Motor neuron (in vitro differentiated cells): Measurements from ENCODE around the gene CDC26. TPM values are rescaled to one million over a fixed set of nuclear protein-coding genes. Genes with fewer than 3 reads are reported as not detected.

Experiments
- ATAC-seq, 8 experiments: fragments of 200-7000 bp; cut with Tn5 transposase; replicated peaks in 6 of 8; 2 replicates each; pipeline ENCODE4 v1.8.0; 2021; ENCODE audit warnings: mild to moderate bottlenecking in 8 of 8, moderate library complexity in 8 of 8
- H3K27ac ChIP-seq, 2 donors: fragments of 250-450 bp; sonication (Bioruptor Pico); 2 replicates each; pipeline ENCODE4 v1.9.0; 2021; ENCODE audit warnings: antibody characterized with exemption in 2 of 2, mild to moderate bottlenecking in 2 of 2, moderate library complexity in 1 of 2
- H3K4me1 ChIP-seq, 2 donors: fragments of 250-450 bp; sonication (Bioruptor Pico); replicated peaks in 1 of 2; 2 replicates each; pipeline ENCODE4 v1.6.1; 2021; ENCODE audit warnings: antibody characterized with exemption in 2 of 2, mild to moderate bottlenecking in 2 of 2, moderate library complexity in 1 of 2
- H3K4me3 ChIP-seq, 5 donors: fragments of 250-450 bp; sonication (Bioruptor Pico); 2 replicates each; pipeline ENCODE4 v1.9.0; 2021; ENCODE audit warnings: antibody characterized with exemption in 5 of 5, mild to moderate bottlenecking in 5 of 5, moderate library complexity in 4 of 5
- WGBS, 10 experiments: fragments of 450-650 bp; shearing (Covaris generic); methylation state at CpG; one replicate each; pipeline ENCODE4 v1.0.0; 2022; 5-methylcytosine and 5-hydroxymethylcytosine counted together
- in situ Hi-C, 9 experiments: fragments of 400-800 bp; cut with MboI; loops; one replicate each; pipeline ENCODE4 v1.15.0; 2021; ENCODE audit warnings: low sequenced_read_pairs in 9 of 9, low pct_unique_long_range_greater_than_20kb in 2 of 9; ENCODE audit not compliant: unreplicated experiment in 9 of 9
- total RNA-seq, 8 experiments: library from RNA; unstranded; fragments of 300-600 nt; gene quantifications; 2 replicates each; pipeline versions ENCODE4 v1.2.3 to v1.2.4, GENCODE V29; 2022

Gene CDC26
- total RNA-seq, 8 experiments from 2014 or later, result 26.9 to 45.5 (median 30.9) TPM

DNA sequence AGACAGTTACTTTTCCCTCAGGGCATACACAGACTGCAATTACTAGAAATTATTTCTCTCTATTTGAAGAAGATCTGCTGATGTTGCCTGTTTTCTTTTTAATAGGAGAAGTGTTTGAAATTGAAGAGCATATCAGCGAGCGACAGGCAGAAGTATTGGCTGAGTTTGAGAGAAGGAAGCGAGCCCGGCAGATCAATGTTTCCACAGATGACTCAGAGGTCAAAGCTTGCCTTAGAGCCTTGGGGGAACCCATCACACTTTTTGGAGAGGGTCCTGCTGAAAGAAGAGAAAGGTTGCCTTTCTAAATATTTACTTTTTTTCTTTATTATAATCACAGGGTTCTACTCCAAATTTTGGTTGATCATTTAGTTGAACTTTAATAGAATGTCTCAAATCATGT is 3.5 kb upstream of the CDC26 start:
- in situ Hi-C loops, result no loop called here
- Histone ChIP-seq H3K4me3 (no peak overlapping the region), H3K27ac (no peak overlapping the region), H3K4me1 (peaks cover 8 to 12% of the 10 kb centered on the region in 2 donors)
- ATAC-seq, result no peak
- 76 to 100% (median 92%) methylated on average over 2 to 4 of the region's 4 CpGs; no CpG with 5 or more reads in 2 of the 10 experiments for WGBS, 10 experiments

DNA sequence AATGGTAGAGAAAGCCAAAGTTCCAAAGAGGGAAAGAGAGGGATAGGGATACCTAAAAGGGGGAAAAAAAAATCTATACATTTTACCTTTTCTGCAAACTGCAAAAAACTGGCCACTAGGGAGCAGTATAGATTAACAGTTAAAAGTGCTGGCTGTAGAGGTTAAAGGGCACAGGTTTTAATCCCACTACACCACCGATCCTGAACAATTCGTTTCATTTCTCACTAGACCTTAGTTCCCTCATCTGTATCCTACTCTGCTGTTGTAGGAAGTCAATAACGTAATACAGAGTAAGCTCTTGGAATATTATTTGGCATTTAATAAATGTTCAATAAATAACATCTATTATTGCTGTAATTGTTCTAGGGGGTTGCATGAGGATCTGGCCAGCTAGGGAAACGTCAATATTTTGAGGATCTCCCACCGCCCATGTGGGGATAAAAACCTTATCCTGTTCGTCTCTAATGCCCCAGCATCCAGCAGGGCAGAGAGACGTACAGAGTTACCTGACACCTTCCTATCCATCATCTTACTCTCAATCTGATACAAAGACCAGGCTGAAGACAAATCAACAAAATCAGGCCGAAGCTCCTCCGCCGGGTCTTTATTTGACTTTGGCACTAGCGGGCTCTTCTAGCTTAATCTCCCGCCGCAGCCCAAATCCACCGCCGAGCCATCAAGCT is 757 bp downstream of the CDC26 start:
- Histone ChIP-seq H3K4me3 (peak overlapping the region; percentile 83 to 99 (median 87)), H3K27ac (peak overlapping the region; percentile 87 to 91), H3K4me1 (peaks cover 8 to 13% of the 10 kb centered on the region in 2 donors)
- ATAC-seq, result peak in 7 of 8 experiments; percentile 0 to 2 (median 1)
- in situ Hi-C loops, result loop anchor here in 1 of 9 experiments (25.0 kb wide), 1 partner anchor 388 kb away; no protein-coding TSS in a partner anchor
- WGBS, 10 experiments, result 0 to 3% (median 0%) methylated on average over 1 to 12 of the region's 15 CpGs

- in situ Hi-C loops, result loop anchor here in 1 of 9 experiments (25.0 kb wide), 1 partner anchor 392 kb away; no protein-coding TSS in a partner anchor
- Histone ChIP-seq H3K4me3 (no peak overlapping the region), H3K27ac (no peak overlapping the region), H3K4me1 (peaks cover 4 to 7% of the 10 kb centered on the region in 2 donors)
- 50 to 100% (median 83%) methylated on average over 1 to 2 of the region's 2 CpGs; no CpG with 5 or more reads in 1 of the 10 experiments for WGBS, 10 experiments
- no peak for ATAC-seq
These were observed 5.5 kb downstream of the CDC26 start for GRCh38 chr9:113269871-113270270.

DNA sequence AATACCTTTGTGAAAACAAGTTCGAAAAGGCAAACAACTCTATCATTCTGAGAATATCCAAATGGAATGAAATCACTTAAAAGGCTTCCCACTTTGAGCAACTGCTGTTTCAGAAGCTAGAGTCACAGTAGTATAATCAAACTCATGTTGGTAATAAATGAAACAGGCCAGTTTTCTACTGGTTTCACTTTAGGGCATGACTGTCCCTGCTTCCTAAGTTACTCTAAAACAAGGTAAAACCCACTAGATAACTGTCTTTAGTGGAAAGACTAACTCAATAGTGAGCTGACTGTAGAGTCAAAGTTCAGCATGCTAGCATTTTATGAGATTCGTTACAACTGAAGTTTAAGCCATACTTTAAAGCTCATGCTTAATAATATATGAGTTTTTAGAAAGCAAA is 6.0 kb downstream of the CDC26 start:
- in situ Hi-C loops, result loop anchor here in 1 of 9 experiments (25.0 kb wide), 1 partner anchor 393 kb away; no protein-coding TSS in a partner anchor
- no peak overlapping the region for H3K27ac ChIP-seq
- no peak overlapping the region for H3K4me3 ChIP-seq
- ATAC-seq, result no peak
- 57 to 100% (median 100%) methylated on average over 1 to 2 of the region's 2 CpGs; no CpG with 5 or more reads in 2 of the 10 experiments for WGBS, 10 experiments
- peaks cover 4 to 6% of the 10 kb centered on the region in 2 donors for H3K4me1 ChIP-seq

DNA sequence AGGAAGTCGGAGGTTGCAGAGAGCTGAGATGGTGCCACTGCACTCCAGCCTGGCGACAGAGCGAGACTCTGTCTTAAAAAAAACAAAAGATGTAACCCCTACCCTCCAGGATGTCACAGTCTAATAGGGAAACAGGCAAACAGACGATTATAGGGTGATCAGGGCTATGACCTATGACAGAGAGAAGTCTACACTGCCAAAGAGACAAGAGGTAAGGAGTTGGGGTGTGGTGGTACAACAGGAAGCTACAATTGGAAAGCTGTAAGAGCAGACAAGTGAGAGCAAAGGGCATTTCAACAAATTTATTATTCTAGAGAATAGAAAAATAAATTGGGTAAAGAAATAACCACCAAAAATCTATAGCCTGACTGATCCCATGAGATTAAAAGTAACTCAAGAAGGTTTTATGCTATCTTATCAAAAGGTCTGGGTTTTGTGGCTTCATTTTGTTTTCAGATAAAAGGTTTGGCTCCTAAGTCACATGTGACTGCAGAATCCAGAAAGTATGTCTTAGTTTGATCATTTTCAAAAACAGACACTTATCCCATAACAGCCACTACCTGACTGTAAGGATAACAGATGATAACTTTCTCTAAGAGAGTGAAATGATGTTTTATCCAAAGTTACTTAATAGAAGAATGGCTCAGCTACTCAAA is 7.3 kb downstream of the CDC26 start:
- Histone ChIP-seq H3K4me3 (no peak overlapping the region), H3K4me1 (no peaks in the 10 kb centered on the region), H3K27ac (no peak overlapping the region)
- in situ Hi-C loops, result loop anchor here in 1 of 9 experiments (25.0 kb wide), 1 partner anchor 394 kb away; no protein-coding TSS in a partner anchor
- no peak for ATAC-seq
- WGBS, 10 experiments, result 40 to 100% (median 95%) methylated on average over 1 to 4 of the region's 4 CpGs; no CpG with 5 or more reads in 3 of the 10 experiments

- no peaks in the 10 kb centered on the region for H3K4me1 ChIP-seq
- 61 to 100% (median 92%) methylated on average over 1 to 3 of the region's 3 CpGs; no CpG with 5 or more reads in 2 of the 10 experiments for WGBS, 10 experiments
- H3K27ac ChIP-seq, result no peak overlapping the region
- in situ Hi-C loops, result loop anchor here in 1 of 9 experiments (25.0 kb wide), 1 partner anchor 396 kb away; no protein-coding TSS in a partner anchor
- no peak overlapping the region for H3K4me3 ChIP-seq
- ATAC-seq, result no peak
These were observed 9.2 kb downstream of the CDC26 start for GRCh38 chr9:113266174-113266573.

DNA sequence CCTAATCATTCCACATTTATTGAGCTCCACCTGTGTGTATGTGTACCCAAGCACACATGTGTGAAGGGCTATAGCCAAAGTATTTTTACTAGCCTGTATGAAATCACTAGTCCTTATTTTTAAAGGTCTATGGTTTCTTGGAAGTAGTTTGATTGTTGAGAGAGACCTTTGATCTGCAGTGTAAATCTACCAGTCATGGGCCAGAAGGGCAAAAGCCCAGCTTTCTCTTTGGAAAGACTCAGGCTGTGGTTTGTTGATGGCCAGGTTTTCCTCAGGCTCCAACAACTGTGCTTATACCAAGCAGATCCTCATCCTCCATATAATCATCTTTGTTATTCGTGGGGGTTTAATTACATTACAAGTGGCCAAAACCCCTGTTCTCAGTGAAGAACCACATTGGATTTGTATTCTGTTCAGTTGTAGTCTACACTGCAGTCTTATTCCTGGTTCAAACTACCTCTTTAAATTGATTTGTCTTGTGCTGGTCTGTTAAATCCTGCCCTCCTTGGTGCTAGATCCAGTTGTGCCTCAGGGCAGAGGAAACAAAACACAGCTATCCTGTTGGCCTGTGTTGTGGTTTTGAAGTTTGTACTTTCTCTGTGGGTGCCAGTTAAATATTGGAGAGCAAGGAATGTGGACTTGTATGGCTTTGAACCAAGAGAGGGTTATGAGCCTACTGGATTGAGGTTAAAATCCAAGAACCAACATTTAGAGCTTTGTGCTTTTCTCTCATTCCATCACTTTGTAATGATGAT is 13.3 kb downstream of the CDC26 start:
- no peaks in the 10 kb centered on the region for H3K4me1 ChIP-seq
- WGBS, 10 experiments, result 75 to 100% (median 89%) methylated on average over 1 of the region's 1 CpG; no CpG with 5 or more reads in 6 of the 10 experiments
- no peak overlapping the region for H3K4me3 ChIP-seq
- no peak for ATAC-seq
- in situ Hi-C loops, result loop anchor here in 1 of 9 experiments (25.0 kb wide), 1 partner anchor 400 kb away; no protein-coding TSS in a partner anchor
- H3K27ac ChIP-seq, result no peak overlapping the region

DNA sequence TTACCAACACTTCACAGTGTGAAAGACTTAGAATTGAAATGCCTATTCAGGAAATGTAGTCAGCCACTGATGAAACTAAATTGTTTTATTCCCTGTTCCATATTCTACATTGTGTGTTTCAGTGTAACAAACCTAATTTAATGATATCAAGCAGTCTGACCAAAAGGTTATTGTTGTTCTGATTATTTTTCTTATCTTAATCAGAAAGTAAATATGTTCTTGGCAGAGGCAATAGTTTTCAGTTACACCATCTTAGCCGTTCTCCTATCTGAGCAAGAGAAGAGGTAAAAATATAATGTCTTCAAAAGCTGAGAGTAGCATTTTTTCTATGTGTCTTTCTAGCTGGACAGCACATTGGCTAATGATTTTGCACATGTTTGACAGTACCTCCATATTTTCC is 17.1 kb downstream of the CDC26 start:
- in situ Hi-C loops, result loop anchor here in 1 of 9 experiments (25.0 kb wide), 1 partner anchor 404 kb away; no protein-coding TSS in a partner anchor
- H3K27ac ChIP-seq, result no peak overlapping the region
- no peak overlapping the region for H3K4me3 ChIP-seq
- ATAC-seq, result no peak
- 71 to 100% (median 86%) methylated on average over 1 of the region's 1 CpG; no CpG with 5 or more reads in 3 of the 10 experiments for WGBS, 10 experiments
- H3K4me1 ChIP-seq, result no peaks in the 10 kb centered on the region

GRCh38 chr9:113257863-113258262 is 17.5 kb downstream of the CDC26 start:
- no peak overlapping the region for H3K27ac ChIP-seq
- WGBS, 10 experiments, result 83 to 100% (median 92%) methylated on average over 1 to 3 of the region's 3 CpGs; no CpG with 5 or more reads in 4 of the 10 experiments
- in situ Hi-C loops, result loop anchor here in 1 of 9 experiments (25.0 kb wide), 1 partner anchor 404 kb away; no protein-coding TSS in a partner anchor
- no peak for ATAC-seq
- H3K4me1 ChIP-seq, result no peaks in the 10 kb centered on the region
- no peak overlapping the region for H3K4me3 ChIP-seq

DNA sequence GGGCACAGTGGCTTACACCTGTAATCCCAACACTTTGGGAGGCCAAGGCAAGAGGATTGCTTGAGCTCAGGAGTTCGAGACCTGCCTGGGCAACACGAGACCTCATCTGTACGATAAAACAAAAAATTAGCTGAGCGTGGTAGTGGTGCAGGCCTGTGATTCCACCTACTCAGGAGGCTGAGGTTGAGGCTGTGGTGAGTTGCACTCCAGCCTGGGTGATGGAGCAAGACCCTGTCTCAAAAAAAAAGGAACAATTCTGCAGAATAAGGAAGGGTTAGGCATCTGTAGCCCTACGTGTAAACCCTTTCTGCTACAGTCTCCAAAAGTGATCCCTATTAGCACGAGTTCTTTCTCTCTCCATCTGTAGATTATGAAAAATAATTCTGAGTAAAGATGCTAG is 19.9 kb downstream of the CDC26 start:
- no peak for ATAC-seq
- Histone ChIP-seq H3K27ac (no peak overlapping the region), H3K4me1 (no peaks in the 10 kb centered on the region), H3K4me3 (no peak overlapping the region)
- 87 to 100% (median 91%) methylated on average over 3 to 6 of the region's 6 CpGs; no CpG with 5 or more reads in 3 of the 10 experiments for WGBS, 10 experiments
- in situ Hi-C loops, result loop anchor here in 1 of 9 experiments (25.0 kb wide), 1 partner anchor 407 kb away; no protein-coding TSS in a partner anchor

- no peak for ATAC-seq
These were observed 20.4 kb downstream of the CDC26 start for GRCh38 chr9:113254991-113255390.

GRCh38 chr9:113250807-113251206 is 24.6 kb downstream of the CDC26 start:
- H3K4me3 ChIP-seq, result no peak overlapping the region
- ATAC-seq, result no peak
- H3K4me1 ChIP-seq, result no peaks in the 10 kb centered on the region
- WGBS, 10 experiments, result 70 to 100% (median 100%) methylated on average over 1 to 2 of the region's 2 CpGs; no CpG with 5 or more reads in 5 of the 10 experiments
- in situ Hi-C loops, result loop anchor here in 1 of 9 experiments (25.0 kb wide), 1 partner anchor 411 kb away; no protein-coding TSS in a partner anchor
- no peak overlapping the region for H3K27ac ChIP-seq

More at GRCh38 chr9:113254991-113255390, 20.4 kb downstream of the CDC26 start:
- H3K4me3 ChIP-seq, result no peak overlapping the region
- 50 to 100% (median 95%) methylated on average over 1 of the region's 1 CpG; no CpG with 5 or more reads in 2 of the 10 experiments for WGBS, 10 experiments
- H3K4me1 ChIP-seq, result no peaks in the 10 kb centered on the region
- in situ Hi-C loops, result loop anchor here in 1 of 9 experiments (25.0 kb wide), 1 partner anchor 407 kb away; no protein-coding TSS in a partner anchor
- no peak overlapping the region for H3K27ac ChIP-seq
